GM23338 (cell line): Measurements from ENCODE around the gene BANF1.

Experiments
- CREB1 ChIP-seq: fragments of 250-450 bp; sonication (Bioruptor Pico); IDR thresholded peaks from 2 replicates; pipeline ENCODE4 v1.5.0; 2020; ENCODE audit warnings: low read depth, mild to moderate bottlenecking, moderate library complexity
- CTCF ChIP-seq, 2 experiments: fragments of 200-600 bp in 1 of 2; sonication (generic) in 1 of 2; conservative IDR thresholded peaks; 2 replicates each; pipeline versions ENCODE4 v1.5.1 to v1.6.1; 2016 to 2017; ENCODE audit warnings: antibody characterized with exemption in 2 of 2, low read depth in 2 of 2, mild to moderate bottlenecking in 2 of 2, moderate library complexity in 1 of 2
- ETS1 ChIP-seq: IDR thresholded peaks from 2 replicates; pipeline ENCODE4 v1.6.1; 2016; ENCODE audit warnings: antibody characterized with exemption
- EZH2 ChIP-seq: fragments of 200-600 bp; sonication (generic); IDR thresholded peaks from one replicate; pipeline ENCODE4 v1.8.0; 2017; ENCODE audit warnings: antibody characterized with exemption, mild to moderate bottlenecking, low read depth; ENCODE audit not compliant: unreplicated experiment
- EZH2phosphoT487 ChIP-seq: fragments of 200-600 bp; sonication (generic); IDR thresholded peaks from one replicate; pipeline ENCODE4 v1.8.1; 2018; ENCODE audit warnings: antibody characterized with exemption; ENCODE audit not compliant: unreplicated experiment
- NANOG ChIP-seq: IDR thresholded peaks from 2 replicates; pipeline ENCODE4 v1.6.1; 2016; ENCODE audit warnings: antibody characterized with exemption, borderline replicate concordance
- POLR2AphosphoS5 ChIP-seq: IDR thresholded peaks from 2 replicates; pipeline ENCODE4 v1.6.1; 2016; ENCODE audit warnings: antibody characterized with exemption, low read depth
- REST ChIP-seq: IDR thresholded peaks from one replicate; pipeline ENCODE4 v1.6.1; 2018; ENCODE audit warnings: antibody characterized with exemption; ENCODE audit not compliant: unreplicated experiment
- STAT1 ChIP-seq: IDR thresholded peaks from one replicate; pipeline ENCODE4 v1.6.1; 2016; ENCODE audit warnings: antibody characterized with exemption; ENCODE audit not compliant: unreplicated experiment
- ZNF114 ChIP-seq: fragments of 250-450 bp; sonication (Bioruptor Pico); IDR thresholded peaks from 2 replicates; pipeline ENCODE4 v1.5.0; 2020; ENCODE audit warnings: mild to moderate bottlenecking, moderate library complexity
- ZNF331 ChIP-seq: fragments of 250-450 bp; sonication (Bioruptor Pico); IDR thresholded peaks from 2 replicates; pipeline ENCODE4 v1.5.0; 2020; ENCODE audit warnings: low read depth, mild to moderate bottlenecking, moderate library complexity

GRCh38 chr11:66008468-66009101 lies 6.3 kb downstream of the BANF1 start:
- TF ChIP-seq CTCF (conservative IDR thresholded peaks at IDR 0.05; ENCODE audit: low read depth in 2 of 2) (no peak), EZH2 (no peak), POLR2AphosphoS5 (no peak), CREB1 (no peak), REST (no peak), ETS1 (no peak), EZH2phosphoT487 (no peak), STAT1 (no peak), ZNF331 (CRISPR knock-in tag) (no peak), ZNF114 (CRISPR knock-in tag) (no peak), NANOG (no peak)
